ENCODE measurements around the gene ATP5PB.

Gene ATP5PB

GRCh38 chr1:111448918-111449702, at the start of gene ATP5PB, which contains the start of gene WDR77:
ATP5PB (plus strand) TSS chr1:111449464; CDS start chr1:111449542, 78 bp downstream.
WDR77 (minus strand) TSS chr1:111449256; CDS start chr1:111449169, 87 bp downstream.
- DNase-seq (ENCODE audit: low spot score): peak; percentile 97

GRCh38 chr1:111399792-111400610, 49.3 kb upstream of the ATP5PB start:
- peak; percentile 52 for DNase-seq (ENCODE audit: low spot score)

- DNase-seq (ENCODE audit: low spot score): no peak
Observed at GRCh38 chr1:111402083-111402482, 47.2 kb upstream of the ATP5PB start.

GRCh38 chr1:111404588-111404987, 44.7 kb upstream of the ATP5PB start:
- DNase-seq (ENCODE audit: low spot score): no peak

- DNase-seq (ENCODE audit: low spot score): peak; percentile 54
Observed at GRCh38 chr1:111406321-111406768, 42.9 kb upstream of the ATP5PB start.

- DNase-seq (ENCODE audit: low spot score): no peak
Observed at GRCh38 chr1:111407301-111407700, 42.0 kb upstream of the ATP5PB start.

- no peak for DNase-seq (ENCODE audit: low spot score)
Observed at GRCh38 chr1:111412839-111413238, 36.4 kb upstream of the ATP5PB start.

- DNase-seq (ENCODE audit: low spot score): no peak
Observed at GRCh38 chr1:111414756-111415155, 34.5 kb upstream of the ATP5PB start.

- DNase-seq (ENCODE audit: low spot score): no peak
Observed at GRCh38 chr1:111415461-111415860, 33.8 kb upstream of the ATP5PB start.

GRCh38 chr1:111417755-111418154, 31.5 kb upstream of the ATP5PB start:
- DNase-seq (ENCODE audit: low spot score): no peak

- no peak for DNase-seq (ENCODE audit: low spot score)
Observed at GRCh38 chr1:111419037-111419436, 30.2 kb upstream of the ATP5PB start.

- no peak for DNase-seq (ENCODE audit: low spot score)
Observed at GRCh38 chr1:111420377-111420776, 28.9 kb upstream of the ATP5PB start.

GRCh38 chr1:111422546-111423391, 26.5 kb upstream of the ATP5PB start:
- no peak for DNase-seq (ENCODE audit: low spot score)

- DNase-seq (ENCODE audit: low spot score): no peak
Observed at GRCh38 chr1:111424281-111424680, 25.0 kb upstream of the ATP5PB start.

- no peak for DNase-seq (ENCODE audit: low spot score)
Observed at GRCh38 chr1:111436726-111437125, 12.5 kb upstream of the ATP5PB start.

- DNase-seq (ENCODE audit: low spot score): no peak
Observed at GRCh38 chr1:111439461-111440351, 9.6 kb upstream of the ATP5PB start.

- peak; percentile 71 for DNase-seq (ENCODE audit: low spot score)
Observed at GRCh38 chr1:111441573-111442192, 7.6 kb upstream of the ATP5PB start.

- no peak for DNase-seq (ENCODE audit: low spot score)
Observed at GRCh38 chr1:111442457-111442856, 6.8 kb upstream of the ATP5PB start.

GRCh38 chr1:111444031-111444430, 5.2 kb upstream of the ATP5PB start:
- no peak for DNase-seq (ENCODE audit: low spot score)

- no peak for DNase-seq (ENCODE audit: low spot score)
Observed at GRCh38 chr1:111446546-111446945, 2.7 kb upstream of the ATP5PB start.
